DMS53 treated with DMSO at 0.1 percent for 48 hours (cell line): ENCODE data around the gene ZNF391.
"Not testable (repeated sequence)": the region's sequence is repeated elsewhere in the genome, so short reads cannot be mapped to it uniquely, and the experiment has no call there.

Experiments used
- DNase-seq: peaks from one replicate; lab custom pipeline; 2025; ENCODE audit not compliant: unreplicated experiment; lab: John Stamatoyannopoulos, UW

The ZNF391 gene

GRCh38 chr6:27422651-27423332, 34.2 kb downstream of the ZNF391 start:
- DNase-seq = no peak

GRCh38 chr6:27424851-27425250, 36.3 kb downstream of the ZNF391 start:
- DNase-seq = not testable (repeated sequence)

- DNase-seq = no peak
Measured at GRCh38 chr6:27426045-27426620, 37.6 kb downstream of the ZNF391 start.

- no peak for DNase-seq
Measured at GRCh38 chr6:27428502-27428901, 39.9 kb downstream of the ZNF391 start.

- no peak for DNase-seq
Measured at GRCh38 chr6:27428966-27429365, 40.4 kb downstream of the ZNF391 start.

GRCh38 chr6:27433714-27434113, 45.2 kb downstream of the ZNF391 start:
- DNase-seq = no peak

GRCh38 chr6:27439371-27439770, 50.8 kb downstream of the ZNF391 start:
- DNase-seq = no peak

- DNase-seq = no peak
Measured at GRCh38 chr6:27441001-27441400, 52.4 kb downstream of the ZNF391 start.

GRCh38 chr6:27442932-27443331, 54.4 kb downstream of the ZNF391 start:
- DNase-seq = no peak

- no peak for DNase-seq
Measured at GRCh38 chr6:27448456-27448855, 59.9 kb downstream of the ZNF391 start.

- no peak for DNase-seq
Measured at GRCh38 chr6:27451660-27452390, 63.3 kb downstream of the ZNF391 start.

GRCh38 chr6:27452496-27452897, 63.9 kb downstream of the ZNF391 start:
- no peak for DNase-seq
